OCI-LY3 (cell line): ENCODE data around the gene TMEM14B.

Experiments used
- H2AFZ ChIP-seq: fragments of 200-600, 300-600 bp; shearing (Covaris generic); 2 replicates; pipeline ENCODE4 v1.6.0; 2014; ENCODE audit warnings: antibody characterized with exemption, low read depth, low read length
- H3K27ac ChIP-seq: fragments of 200-600, 300-600 bp; sonication (generic); 2 replicates; pipeline ENCODE4 v1.5.1; 2014; ENCODE audit warnings: mild to moderate bottlenecking, low read length, moderate library complexity, mixed read lengths
- H3K27me3 ChIP-seq: fragments of 200-600, 300-600 bp; sonication (generic); 2 replicates; pipeline ENCODE4 v1.6.1; 2014; ENCODE audit warnings: low read depth, low read length, mixed read lengths
- H3K36me3 ChIP-seq: fragments of 200-600, 300-600 bp; sonication (generic); replicated peaks from 2 replicates; pipeline ENCODE3; 2014; ENCODE audit warnings: low read depth, low read length, mixed read lengths
- H3K4me1 ChIP-seq: fragments of 300-600, 200-600 bp; sonication (generic); 2 replicates; pipeline ENCODE4 v1.6.1; 2014; ENCODE audit warnings: low read length, mixed read lengths
- H3K4me2 ChIP-seq: fragments of 200-600, 300-600 bp; sonication (generic); 2 replicates; pipeline ENCODE4 v1.6.1; 2014; ENCODE audit warnings: low read length, mixed read lengths
- H3K4me3 ChIP-seq: fragments of 300-600, 200-600 bp; sonication (generic); 2 replicates; pipeline ENCODE4 v1.5.1; 2014; ENCODE audit warnings: antibody characterized with exemption, mild to moderate bottlenecking, low read length, moderate library complexity
- H3K79me2 ChIP-seq: fragments of 300-600, 200-600 bp; shearing (Covaris generic); 2 replicates; pipeline ENCODE4 v1.6.1; 2014; ENCODE audit warnings: mild to moderate bottlenecking, low read length, mixed read lengths
- H3K9ac ChIP-seq: fragments of 300-600, 200-600 bp; shearing (Covaris generic); 2 replicates; pipeline ENCODE4 v1.6.0; 2014; ENCODE audit warnings: mild to moderate bottlenecking, low read length, moderate library complexity
- H3K9me3 ChIP-seq: fragments of 200-600, 300-600 bp; shearing (Covaris generic); 2 replicates; pipeline ENCODE4 v1.6.1; 2014; ENCODE audit warnings: low read length, mixed read lengths; ENCODE audit not compliant: insufficient read depth
- H4K20me1 ChIP-seq: fragments of 200-600, 300-600 bp; sonication (generic); 2 replicates; pipeline ENCODE4 v1.6.1; 2016; ENCODE audit warnings: low read length, mixed read lengths; ENCODE audit not compliant: insufficient read depth
- EZH2phosphoT487 ChIP-seq: fragments of 200-600 bp; shearing (Covaris generic); IDR thresholded peaks from 2 replicates; pipeline ENCODE4 v1.6.1; 2018; ENCODE audit warnings: antibody characterized with exemption, mixed run types, low read depth
- TF ChIP-seq, protein P1 (sequence below): fragments of 200-600, 300-600 bp; sonication (generic); IDR thresholded peaks from 2 replicates; pipeline ENCODE4 v1.5.1; 2014; ENCODE audit warnings: antibody characterized with exemption, low read length, low read depth

Gene TMEM14B

GRCh38 chr6:10722820-10723566, 24.6 kb upstream of the TMEM14B start, which contains the start of gene TMEM14C:
Gene TMEM14C (plus strand): TSS chr6:10723070. CDS start chr6:10724614, 1,544 bp downstream.
- Histone ChIP-seq H3K4me2 (peak within 1 kb of the TSS; percentile 80), H3K9me3 (no peaks in the 10 kb centered on the region), H2AFZ (peak within 1 kb of the TSS; percentile 97), H3K79me2 (0 out of 2 replicates have a peak, but pooled peaks cover 3% of the 10 kb centered on the region), H3K27me3 (no peaks in the 10 kb centered on the region), H3K27ac (peak within 1 kb of the TSS; percentile 16; the same call in 1 of the 2 replicates), H3K36me3 (no peaks in the 10 kb centered on the region), H4K20me1 (no peaks in the 10 kb centered on the region), H3K4me3 (peak within 1 kb of the TSS; percentile 93), H3K9ac (peak within 1 kb of the TSS; percentile 90), H3K4me1 (0 out of 2 replicates have a peak, but pooled peaks cover 4% of the 10 kb centered on the region)
- TF ChIP-seq, protein P1, sequence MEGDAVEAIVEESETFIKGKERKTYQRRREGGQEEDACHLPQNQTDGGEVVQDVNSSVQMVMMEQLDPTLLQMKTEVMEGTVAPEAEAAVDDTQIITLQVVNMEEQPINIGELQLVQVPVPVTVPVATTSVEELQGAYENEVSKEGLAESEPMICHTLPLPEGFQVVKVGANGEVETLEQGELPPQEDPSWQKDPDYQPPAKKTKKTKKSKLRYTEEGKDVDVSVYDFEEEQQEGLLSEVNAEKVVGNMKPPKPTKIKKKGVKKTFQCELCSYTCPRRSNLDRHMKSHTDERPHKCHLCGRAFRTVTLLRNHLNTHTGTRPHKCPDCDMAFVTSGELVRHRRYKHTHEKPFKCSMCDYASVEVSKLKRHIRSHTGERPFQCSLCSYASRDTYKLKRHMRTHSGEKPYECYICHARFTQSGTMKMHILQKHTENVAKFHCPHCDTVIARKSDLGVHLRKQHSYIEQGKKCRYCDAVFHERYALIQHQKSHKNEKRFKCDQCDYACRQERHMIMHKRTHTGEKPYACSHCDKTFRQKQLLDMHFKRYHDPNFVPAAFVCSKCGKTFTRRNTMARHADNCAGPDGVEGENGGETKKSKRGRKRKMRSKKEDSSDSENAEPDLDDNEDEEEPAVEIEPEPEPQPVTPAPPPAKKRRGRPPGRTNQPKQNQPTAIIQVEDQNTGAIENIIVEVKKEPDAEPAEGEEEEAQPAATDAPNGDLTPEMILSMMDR: no peak
- TF ChIP-seq EZH2phosphoT487: no peak

DNA sequence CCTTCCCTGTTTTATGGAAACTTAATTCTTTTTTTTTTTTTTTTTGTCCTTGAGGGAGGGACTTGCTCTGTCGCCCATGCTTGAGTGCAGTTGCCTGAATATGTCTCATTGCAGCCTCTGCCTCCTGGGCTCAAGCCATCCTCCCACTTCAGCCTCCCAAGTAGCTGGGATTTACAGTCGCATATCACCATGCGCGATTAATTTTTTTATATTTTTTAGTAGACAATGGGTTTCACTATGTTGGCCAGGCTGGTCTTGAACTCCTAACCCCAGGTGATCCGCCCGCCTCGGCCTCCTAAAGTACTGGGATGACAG, 24.1 kb upstream of the TMEM14B start:
- no peaks in the 10 kb centered on the region for H4K20me1 ChIP-seq
- no peaks in the 10 kb centered on the region for H3K9me3 ChIP-seq
- H3K9ac ChIP-seq: peak overlapping the region; percentile 90
- H2AFZ ChIP-seq: peak overlapping the region; percentile 97; the same call in 1 of the 2 replicates
- 0 out of 2 replicates have a peak, but pooled peaks cover 3% of the 10 kb centered on the region for H3K79me2 ChIP-seq
- peak overlapping the region; percentile 93 for H3K4me3 ChIP-seq
- TF ChIP-seq, protein P1: no peak
- TF ChIP-seq EZH2phosphoT487: no peak
- H3K27ac ChIP-seq: no peak overlapping the region
- H3K4me1 ChIP-seq: 0 out of 2 replicates have a peak, but pooled peaks cover 4% of the 10 kb centered on the region
- H3K4me2 ChIP-seq: peak overlapping the region; percentile 80
- no peaks in the 10 kb centered on the region for H3K27me3 ChIP-seq
- H3K36me3 ChIP-seq: no peaks in the 10 kb centered on the region

DNA sequence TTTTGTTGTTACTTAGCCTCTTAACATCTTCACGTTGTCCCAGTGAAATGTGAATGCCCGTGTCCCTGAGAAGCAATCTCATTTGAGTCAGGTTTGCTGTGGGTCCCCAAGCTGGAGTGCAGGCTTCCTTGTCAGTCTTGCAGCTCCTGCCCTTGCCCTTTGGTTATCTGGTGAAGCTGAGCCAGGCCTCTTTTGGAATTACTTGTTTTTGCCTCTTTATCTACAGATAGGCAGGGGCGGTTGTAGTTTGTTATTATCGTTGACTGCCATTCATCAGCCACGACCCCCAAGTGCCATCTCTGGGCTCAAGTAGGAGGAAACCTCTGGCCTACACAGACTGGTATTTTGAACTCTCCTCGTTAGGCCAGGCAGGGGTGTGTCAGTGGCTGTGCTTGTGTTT, 22.6 kb upstream of the TMEM14B start:
- no peak overlapping the region for H2AFZ ChIP-seq
- TF ChIP-seq EZH2phosphoT487: no peak
- TF ChIP-seq, protein P1: no peak
- no peaks in the 10 kb centered on the region for H3K36me3 ChIP-seq
- no peak overlapping the region for H3K27ac ChIP-seq
- 0 out of 2 replicates have a peak, but pooled peaks cover 4% of the 10 kb centered on the region for H3K4me1 ChIP-seq
- no peak overlapping the region for H3K9ac ChIP-seq
- H3K79me2 ChIP-seq: 0 out of 2 replicates have a peak, but pooled peaks cover 3% of the 10 kb centered on the region
- H3K4me2 ChIP-seq: no peak overlapping the region
- no peaks in the 10 kb centered on the region for H4K20me1 ChIP-seq
- H3K27me3 ChIP-seq: no peaks in the 10 kb centered on the region
- no peak overlapping the region for H3K4me3 ChIP-seq
- no peaks in the 10 kb centered on the region for H3K9me3 ChIP-seq

DNA sequence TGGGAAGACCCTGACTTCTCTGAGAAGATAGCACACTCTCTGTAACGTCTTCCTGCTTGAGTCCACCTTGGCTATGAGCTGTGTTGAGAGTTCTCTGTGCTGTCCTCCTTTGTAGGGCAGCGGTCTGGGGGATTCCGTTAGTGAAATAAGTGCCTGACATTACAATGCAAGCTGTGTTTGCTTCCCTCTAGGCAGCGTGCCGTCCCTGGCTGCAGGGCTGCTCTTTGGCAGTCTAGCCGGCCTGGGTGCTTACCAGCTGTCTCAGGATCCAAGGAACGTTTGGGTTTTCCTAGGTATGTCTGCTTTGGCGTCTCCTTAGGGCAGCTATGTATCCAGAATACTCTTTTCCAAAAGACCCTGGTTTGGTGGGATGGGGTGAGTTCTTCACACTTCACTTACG, 21.9 kb upstream of the TMEM14B start:
- Histone ChIP-seq H3K9ac (no peak overlapping the region), H3K4me2 (no peak overlapping the region), H3K36me3 (no peaks in the 10 kb centered on the region), H3K4me3 (no peak overlapping the region), H3K27ac (no peak overlapping the region), H4K20me1 (no peaks in the 10 kb centered on the region), H3K79me2 (0 out of 2 replicates have a peak, but pooled peaks cover 3% of the 10 kb centered on the region), H3K4me1 (0 out of 2 replicates have a peak, but pooled peaks cover 4% of the 10 kb centered on the region), H2AFZ (no peak overlapping the region), H3K27me3 (no peaks in the 10 kb centered on the region), H3K9me3 (no peaks in the 10 kb centered on the region)
- no peak for TF ChIP-seq EZH2phosphoT487
- TF ChIP-seq, protein P1: no peak
